Peyer's patch (tissue), 4 donors: ENCODE measurements around the gene GLRA3.

Experiments used
- POLR2A ChIP-seq, 2 donors: fragments of 450-650 bp; IDR thresholded peaks; one replicate each; pipeline ENCODE4 v1.5.1; 2017; ENCODE audit warnings: antibody characterized with exemption in 2 of 2, mild to moderate bottlenecking in 2 of 2, moderate library complexity in 2 of 2
- TF ChIP-seq, protein P1 (sequence below), 6 experiments: fragments of 450-650 bp in 4 of 6; fragments of 200-600 bp in 2 of 6; sonication (generic) in 1 of 6; IDR thresholded peaks; one replicate each; pipeline ENCODE4 v1.5.1; 2017 to 2019; ENCODE audit warnings: antibody characterized with exemption in 6 of 6, mild to moderate bottlenecking in 3 of 6, moderate library complexity in 1 of 6

DNA sequence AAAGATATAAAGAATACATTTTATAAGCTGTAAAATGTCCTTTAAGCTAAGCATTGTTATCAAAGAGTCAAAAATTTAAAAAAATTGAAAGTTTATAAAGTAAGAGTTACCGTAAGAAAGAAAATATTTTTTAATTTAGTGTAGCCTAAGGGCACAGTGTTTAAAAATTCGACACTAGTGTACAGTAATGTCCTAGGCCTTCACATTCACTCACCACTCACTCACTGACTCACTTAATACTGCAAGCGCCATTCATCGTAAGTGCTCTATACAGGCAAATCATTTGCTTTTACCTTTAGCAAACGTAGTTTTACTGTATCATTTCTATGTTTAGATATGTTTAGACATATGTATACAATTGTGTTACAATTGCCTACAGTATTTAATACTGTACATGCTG, 20.2 kb downstream of the GLRA3 start:
- TF ChIP-seq, protein P1, sequence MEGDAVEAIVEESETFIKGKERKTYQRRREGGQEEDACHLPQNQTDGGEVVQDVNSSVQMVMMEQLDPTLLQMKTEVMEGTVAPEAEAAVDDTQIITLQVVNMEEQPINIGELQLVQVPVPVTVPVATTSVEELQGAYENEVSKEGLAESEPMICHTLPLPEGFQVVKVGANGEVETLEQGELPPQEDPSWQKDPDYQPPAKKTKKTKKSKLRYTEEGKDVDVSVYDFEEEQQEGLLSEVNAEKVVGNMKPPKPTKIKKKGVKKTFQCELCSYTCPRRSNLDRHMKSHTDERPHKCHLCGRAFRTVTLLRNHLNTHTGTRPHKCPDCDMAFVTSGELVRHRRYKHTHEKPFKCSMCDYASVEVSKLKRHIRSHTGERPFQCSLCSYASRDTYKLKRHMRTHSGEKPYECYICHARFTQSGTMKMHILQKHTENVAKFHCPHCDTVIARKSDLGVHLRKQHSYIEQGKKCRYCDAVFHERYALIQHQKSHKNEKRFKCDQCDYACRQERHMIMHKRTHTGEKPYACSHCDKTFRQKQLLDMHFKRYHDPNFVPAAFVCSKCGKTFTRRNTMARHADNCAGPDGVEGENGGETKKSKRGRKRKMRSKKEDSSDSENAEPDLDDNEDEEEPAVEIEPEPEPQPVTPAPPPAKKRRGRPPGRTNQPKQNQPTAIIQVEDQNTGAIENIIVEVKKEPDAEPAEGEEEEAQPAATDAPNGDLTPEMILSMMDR (IDR thresholded peaks at IDR 0.05), result no peak
- no peak for TF ChIP-seq POLR2A (IDR thresholded peaks at IDR 0.05)
